GM21515 (cell line): ENCODE measurements around the gene LAMB4.

Source experiments
- ATAC-seq: cut with Tn5 transposase; IDR thresholded peaks from one replicate; pipeline ENCODE4 v1.9.1; 2021; ENCODE audit not compliant: unreplicated experiment

Gene LAMB4

GRCh38 chr7:108143658-108144420, 13.7 kb upstream of the LAMB4 start:
- no peak for ATAC-seq

GRCh38 chr7:108142675-108143259, 12.6 kb upstream of the LAMB4 start:
- no peak for ATAC-seq

DNA sequence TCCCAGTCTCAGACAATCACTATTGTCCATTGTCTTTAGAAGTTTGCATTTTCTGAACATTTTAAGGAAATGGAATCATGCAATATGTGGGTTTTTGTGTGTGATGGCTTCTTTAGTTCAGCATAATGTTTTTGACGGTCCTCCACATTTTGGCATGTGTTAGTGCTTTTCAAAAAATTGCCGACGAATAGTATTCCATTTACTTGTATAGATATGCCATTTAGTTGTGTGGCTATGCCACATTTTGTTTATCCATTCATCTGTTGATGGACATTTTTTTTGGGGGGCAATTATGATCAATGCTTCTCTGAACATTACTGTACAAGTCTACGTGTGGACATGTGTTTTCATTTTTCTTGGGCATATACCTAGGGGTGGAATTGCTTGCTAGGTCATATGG, 12.0 kb upstream of the LAMB4 start:
- no peak for ATAC-seq

DNA sequence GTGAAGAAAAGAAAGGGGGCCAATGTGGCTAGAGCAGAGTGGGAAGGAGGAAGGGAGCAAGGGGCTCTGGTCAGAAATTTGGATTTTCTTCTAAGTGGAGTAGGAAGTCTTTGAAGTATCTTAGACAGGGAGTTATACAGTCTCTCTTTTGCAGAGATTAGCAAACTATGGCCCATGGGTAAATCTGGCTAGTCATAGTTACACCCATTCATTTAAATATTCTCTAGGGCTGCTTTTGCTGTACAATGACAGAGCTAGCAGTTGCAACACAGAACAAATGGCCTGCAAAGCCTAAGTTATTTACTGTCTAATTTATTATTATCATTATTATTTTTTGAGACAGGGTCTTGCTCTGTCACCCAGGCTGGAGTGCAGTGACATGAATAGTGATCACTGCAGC, 10.5 kb upstream of the LAMB4 start:
- no peak for ATAC-seq

- ATAC-seq = no peak
Observed at GRCh38 chr7:108138911-108139310, 8.8 kb upstream of the LAMB4 start.

DNA sequence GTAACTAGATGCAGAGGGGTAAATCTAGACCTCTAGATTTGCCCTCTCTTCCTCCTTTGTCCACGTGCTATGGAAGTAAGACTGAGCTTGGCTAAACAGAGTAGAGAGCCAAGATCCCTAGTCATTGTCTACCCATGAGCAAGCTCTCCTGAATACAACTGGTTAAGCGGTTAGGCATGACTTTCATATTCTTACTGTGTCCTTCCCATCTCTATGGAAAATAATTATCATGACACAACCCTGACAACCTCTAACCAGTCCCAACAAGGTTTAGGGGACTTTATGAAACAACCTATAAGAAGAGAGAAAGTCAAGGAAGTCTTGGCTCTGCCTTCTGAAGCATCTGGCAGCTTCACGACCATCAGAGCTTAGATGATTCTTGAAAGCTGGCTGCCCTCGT, 7.8 kb upstream of the LAMB4 start:
- no peak for ATAC-seq

DNA sequence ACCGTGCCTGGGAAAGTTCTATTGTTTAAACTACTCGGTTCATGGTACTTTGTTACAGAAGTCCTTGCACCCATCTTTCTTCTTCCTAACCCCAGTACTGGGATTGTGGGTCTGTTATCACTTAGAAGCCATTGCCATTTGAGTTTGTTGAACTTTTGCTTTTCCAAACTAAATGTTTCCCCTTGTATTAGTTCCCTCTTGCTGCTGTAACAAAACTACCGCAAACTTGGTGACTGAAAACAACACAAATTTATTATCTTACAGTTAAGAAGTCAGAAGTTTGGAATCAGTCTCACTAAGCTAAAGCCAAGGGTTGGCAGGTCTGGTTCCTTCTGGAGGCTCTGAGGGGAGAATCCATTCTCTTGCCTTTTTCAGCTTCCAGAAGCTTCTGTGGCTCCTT, 6.9 kb upstream of the LAMB4 start:
- ATAC-seq = no peak

GRCh38 chr7:108136191-108136688, 6.1 kb upstream of the LAMB4 start:
- peak; percentile 21 for ATAC-seq

- ATAC-seq = peak; percentile 97
Observed at GRCh38 chr7:108135446-108136190, 5.5 kb upstream of the LAMB4 start.

DNA sequence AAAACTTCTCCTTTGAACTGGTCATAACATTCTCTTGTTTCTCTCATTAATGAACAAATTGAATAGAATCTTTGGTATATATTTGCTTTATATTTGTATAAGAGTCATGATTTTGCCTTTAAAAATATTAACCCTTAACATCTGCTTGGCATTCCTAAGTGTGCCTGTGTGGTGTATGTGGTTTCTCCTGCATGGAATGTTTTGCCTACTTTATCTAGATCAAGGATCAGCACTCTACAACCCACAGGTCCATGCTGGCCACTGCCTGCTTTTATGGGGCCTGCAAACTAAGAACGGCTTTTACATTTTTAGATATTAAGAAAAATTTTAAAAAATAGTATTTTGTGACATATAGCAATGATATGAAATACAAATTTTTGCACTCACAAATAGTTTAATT, 4.3 kb upstream of the LAMB4 start:
- ATAC-seq = no peak

- no peak for ATAC-seq
Observed at GRCh38 chr7:108132551-108133265, 2.5 kb upstream of the LAMB4 start.

- ATAC-seq = no peak
Observed at GRCh38 chr7:108129018-108129965, 869 bp downstream of the LAMB4 start.

DNA sequence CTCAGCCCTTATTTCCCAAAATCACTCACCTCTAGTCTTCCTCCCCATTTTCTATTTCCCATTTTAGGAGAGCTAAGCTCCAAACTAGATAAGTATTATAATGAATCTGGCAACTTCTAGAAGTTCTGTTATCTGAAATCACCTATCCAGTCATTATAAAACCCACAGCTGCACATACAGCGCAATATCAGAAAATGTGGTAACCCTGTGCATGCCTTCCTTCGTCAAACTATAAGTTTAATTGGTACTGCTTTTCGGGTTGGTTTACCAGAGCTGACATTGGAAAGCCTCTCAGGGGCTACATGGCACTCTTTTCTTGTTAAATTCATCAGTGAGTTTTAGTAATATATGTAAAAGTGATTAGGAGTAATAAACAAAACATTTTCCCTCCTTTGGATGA, 1.6 kb downstream of the LAMB4 start:
- no peak for ATAC-seq

GRCh38 chr7:108127461-108127860, 2.7 kb downstream of the LAMB4 start:
- no peak for ATAC-seq

DNA sequence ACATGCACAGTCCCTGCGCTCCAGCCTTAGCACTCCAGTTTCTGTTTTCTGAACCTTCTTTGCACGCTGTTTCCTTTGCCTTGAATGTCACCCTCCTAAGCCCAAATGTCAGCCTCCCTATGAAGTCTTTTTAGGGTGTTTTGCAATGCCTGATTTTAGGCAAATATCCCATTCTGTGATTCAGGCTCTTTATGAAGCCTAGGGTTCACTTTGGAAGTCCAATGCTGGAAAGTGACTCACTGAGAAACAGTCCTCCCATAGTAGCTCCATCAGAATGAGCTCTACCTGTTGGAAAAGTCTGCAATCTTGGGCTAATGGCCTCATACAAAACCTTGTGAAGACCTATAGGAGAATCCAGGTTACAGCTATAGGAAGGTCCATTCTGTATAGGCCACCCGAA, 5.3 kb downstream of the LAMB4 start:
- ATAC-seq = no peak

DNA sequence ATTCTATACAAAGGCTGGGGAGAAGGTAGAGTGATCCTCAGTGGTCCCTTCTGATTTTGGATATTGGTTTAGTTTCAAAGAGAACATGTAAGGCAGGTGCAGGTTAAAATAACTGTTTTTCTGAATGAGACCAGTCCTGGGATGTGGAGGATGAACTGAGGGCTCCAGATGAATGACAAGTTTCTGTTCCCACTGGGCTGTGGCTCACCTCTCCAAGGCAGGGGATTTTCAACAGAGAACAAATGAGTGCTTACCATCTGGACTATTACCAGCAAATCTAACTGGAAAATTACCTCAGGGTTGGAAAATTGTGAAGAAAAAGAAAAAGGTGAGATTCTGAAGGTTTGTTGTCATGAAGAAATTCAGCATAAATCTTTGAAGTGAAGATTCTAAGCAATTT, 8.0 kb downstream of the LAMB4 start:
- no peak for ATAC-seq

- no peak for ATAC-seq
Observed at GRCh38 chr7:108120933-108121332, 9.2 kb downstream of the LAMB4 start.

- ATAC-seq = no peak
Observed at GRCh38 chr7:108120196-108120595, 10.0 kb downstream of the LAMB4 start.

GRCh38 chr7:108118959-108119358, 11.2 kb downstream of the LAMB4 start:
- ATAC-seq = no peak

DNA sequence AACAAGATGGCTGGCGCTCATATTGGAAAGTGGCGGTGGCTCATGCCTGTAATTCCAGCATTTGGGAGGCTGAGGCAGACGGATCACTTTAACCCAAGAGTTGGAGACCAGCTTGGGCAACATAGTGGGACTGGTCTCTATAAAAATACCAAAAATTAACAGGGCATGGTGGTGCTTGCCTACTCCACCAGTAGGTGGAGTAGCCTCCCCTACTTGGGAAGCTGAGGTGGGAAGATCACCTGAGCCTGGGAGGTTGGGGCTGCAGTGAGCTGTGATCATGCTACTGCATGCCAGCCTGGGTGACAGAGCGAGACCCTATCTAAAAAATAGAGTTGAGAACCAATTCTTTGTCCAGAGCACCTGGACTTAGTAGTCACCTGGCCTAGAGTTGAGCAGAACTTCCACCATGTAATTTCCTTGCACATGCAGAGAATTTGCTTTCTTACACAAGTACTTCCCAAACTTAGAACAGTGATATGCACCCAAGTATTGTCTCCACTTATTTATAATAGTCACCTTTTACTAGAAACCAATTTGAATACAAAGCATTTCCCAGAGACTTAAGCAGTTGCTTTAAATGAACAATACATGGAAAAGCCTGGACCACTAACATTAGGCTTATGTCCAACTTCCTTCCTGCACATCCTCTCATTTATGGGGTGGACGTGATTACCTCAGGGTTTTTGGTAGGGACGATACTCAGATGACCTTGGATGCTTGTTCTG, 15.9 kb downstream of the LAMB4 start:
- ATAC-seq = peak; percentile 81
